Endothelial cell of umbilical vein (primary cell): ENCODE data around the gene STOX1. TPM values are rescaled to one million over a fixed set of nuclear protein-coding genes. Genes with fewer than 3 reads are reported as not detected.

Experiments
- BruUV-seq: library from RNA; stranded (reverse); fragments of 400-500 nt; replicated peaks from 2 replicates; lab custom pipeline; 2021; lab: Mats Ljungman, UMichigan
- CTCF ChIA-PET: fragments of 300-600, 350-600 bp; sonication (Branson Sonifier 250); formaldehyde crosslinking; loops from one replicate; lab custom pipeline; 2021; ENCODE audit warnings: antibody characterized with exemption, inconsistent platforms; lab: Charles Lee
- POLR2A ChIA-PET: fragments of 300-600, 350-600 bp; sonication (Branson Sonifier 250); formaldehyde crosslinking; loops from one replicate; lab custom pipeline; 2021; ENCODE audit warnings: antibody characterized with exemption, inconsistent platforms; lab: Charles Lee
- DNase-seq: peaks from one replicate; pipeline ENCODE4 v3.0.0-alpha.2; 2011; ENCODE audit warnings: low read depth, low spot score
- FAIRE-seq: peaks from 2 replicates; lab custom pipeline; 2011; peaks lifted over from hg19 to GRCh38; lab: Jason Lieb, UNC
- H2AFZ ChIP-seq: 2 replicates; pipeline ENCODE4 v1.6.0; 2012; ENCODE audit warnings: low read depth, low read length, control low read depth, inconsistent platforms
- H3K27ac ChIP-seq: 2 replicates; pipeline ENCODE4 v1.5.1; 2011; ENCODE audit warnings: low read depth, mild to moderate bottlenecking, control low read depth, low read length, moderate library complexity; ENCODE audit not compliant: insufficient read depth
- H3K27me3 ChIP-seq, 2 experiments: 2 replicates each; pipeline versions ENCODE4 v1.6.0 to v1.6.1; 2011; ENCODE audit warnings: low read length in 2 of 2, mixed read lengths in 1 of 2; ENCODE audit not compliant: control insufficient read depth in 2 of 2, insufficient read depth in 2 of 2
- H3K36me3 ChIP-seq, 2 experiments: 2 replicates in 1 of 2; 3 replicates in 1 of 2; pipeline ENCODE4 v1.5.1; 2011; ENCODE audit warnings: low read length in 2 of 2, mild to moderate bottlenecking in 1 of 2, moderate library complexity in 1 of 2; ENCODE audit not compliant: control insufficient read depth in 2 of 2, insufficient read depth in 2 of 2; ENCODE audit errors: extremely low read depth in 1 of 2
- H3K4me1 ChIP-seq: 3 replicates; pipeline ENCODE4 v1.5.1; 2011; ENCODE audit warnings: mild to moderate bottlenecking, low read length; ENCODE audit not compliant: control insufficient read depth, insufficient read depth; ENCODE audit errors: extremely low read depth
- H3K4me2 ChIP-seq: 2 replicates; pipeline ENCODE4 v1.6.1; 2011; ENCODE audit warnings: low read length, control low read depth, mixed read lengths; ENCODE audit not compliant: insufficient read depth
- H3K4me3 ChIP-seq, 3 experiments: fragments of 200-600 bp in 1 of 3; sonication (generic), shearing (Covaris generic) in 1 of 3; replicated peaks in 1 of 3; 2 replicates each; pipeline ENCODE4 v1.5.1; 2011 to 2016; ENCODE audit warnings: control low read depth in 3 of 3, low read length in 3 of 3, mild to moderate bottlenecking in 2 of 3, inconsistent platforms in 1 of 3, low read depth in 1 of 3, moderate library complexity in 1 of 3; ENCODE audit not compliant: insufficient read depth in 1 of 3
- H3K79me2 ChIP-seq: 2 replicates; pipeline ENCODE4 v1.6.0; 2012; ENCODE audit warnings: low read length, inconsistent platforms; ENCODE audit not compliant: control insufficient read depth, insufficient read depth
- H3K9ac ChIP-seq: replicated peaks from 2 replicates; pipeline ENCODE3; 2011; ENCODE audit warnings: low read length, control low read depth; ENCODE audit not compliant: insufficient read depth; ENCODE audit errors: extremely low read depth
- H3K9me1 ChIP-seq: replicated peaks from 3 replicates; pipeline ENCODE4 v1.6.0; 2011; ENCODE audit warnings: mild to moderate bottlenecking, low read length; ENCODE audit not compliant: control insufficient read depth, insufficient read depth; ENCODE audit errors: extremely low read depth
- H3K9me3 ChIP-seq: replicated peaks from 2 replicates; pipeline ENCODE4 v1.5.1; 2012; ENCODE audit warnings: low read length, inconsistent platforms; ENCODE audit not compliant: control insufficient read depth, insufficient read depth
- H4K20me1 ChIP-seq: replicated peaks from 2 replicates; pipeline ENCODE3; 2011; ENCODE audit warnings: mild to moderate bottlenecking, low read length; ENCODE audit not compliant: control insufficient read depth, insufficient read depth; ENCODE audit errors: extremely low read depth
- EZH2 ChIP-seq: IDR thresholded peaks from 2 replicates; pipeline ENCODE4 v1.6.1; 2012; ENCODE audit warnings: borderline replicate concordance, low read depth, mild to moderate bottlenecking, moderate library complexity, low read length, inconsistent platforms; ENCODE audit not compliant: severe bottlenecking
- FOS ChIP-seq: IDR thresholded peaks from 2 replicates; pipeline ENCODE4 v1.6.1; 2011; ENCODE audit warnings: mild to moderate bottlenecking, low read length, moderate library complexity, borderline replicate concordance; ENCODE audit not compliant: insufficient read depth
- GATA2 ChIP-seq: IDR thresholded peaks from 2 replicates; pipeline ENCODE4 v1.7.0; 2011; ENCODE audit warnings: low read depth, mild to moderate bottlenecking, moderate library complexity, mixed read lengths, low read length; ENCODE audit not compliant: insufficient read length, insufficient read depth
- JUN ChIP-seq: IDR thresholded peaks from 2 replicates; pipeline ENCODE4 v1.6.1; 2011; ENCODE audit warnings: borderline replicate concordance, low read depth; ENCODE audit not compliant: insufficient read length, insufficient read depth
- MYC ChIP-seq: IDR thresholded peaks from one replicate; pipeline ENCODE4 v1.6.1; 2011; ENCODE audit warnings: mild to moderate bottlenecking, low read depth, low read length
- POLR2A ChIP-seq: IDR thresholded peaks from 2 replicates; pipeline ENCODE4 v1.6.1; 2012; ENCODE audit warnings: low read depth, mild to moderate bottlenecking, control low read depth, low read length
- POLR2AphosphoS5 ChIP-seq: IDR thresholded peaks from 2 replicates; pipeline ENCODE4 v1.6.1; 2012; ENCODE audit warnings: low read depth, mild to moderate bottlenecking, control low read depth, low read length, moderate library complexity; ENCODE audit not compliant: insufficient read depth
- dilution Hi-C: fragments of 300-500 bp; cut with MboI; formaldehyde crosslinking; loops from one replicate; pipeline ENCODE4 v1.15.0; 2019; ENCODE audit warnings: low sequenced_read_pairs; ENCODE audit not compliant: extremely low pct_ligation_motif_present
- intact Hi-C: fragments of 100-400 bp; cut with micrococcal nuclease; formaldehyde crosslinking; loops from one replicate; pipeline ENCODE4 v1.10.0; 2022
- polyA plus RNA-seq, 4 experiments: library from polyadenylated mRNA; depleted of rRNA in 3 of 4; stranded (reverse) in 3 of 4; unstranded in 1 of 4; fragments of >200 nt; gene quantifications; 2 replicates each; pipeline versions ENCODE4 v1.2.1 to v1.2.3, GENCODE V29; 2011 to 2012; ENCODE audit warnings: missing spikeins in 1 of 4
- total RNA-seq: library from RNA; stranded (reverse); gene quantifications from 2 replicates; pipeline ENCODE4 v1.2.3, GENCODE V29; 2021
- TF ChIP-seq, protein P1 (sequence below): IDR thresholded peaks from 2 replicates; pipeline ENCODE4 v1.6.1; 2011; ENCODE audit not compliant: insufficient read depth, insufficient read length
- TF ChIP-seq, protein P2 (sequence below), 2 donors: IDR thresholded peaks; 1 replicate in 1 of 2; 2 replicates in 1 of 2; pipeline ENCODE4 v1.5.1; 2011; ENCODE audit warnings: low read length in 2 of 2, mild to moderate bottlenecking in 2 of 2, moderate library complexity in 2 of 2, control low read depth in 1 of 2, inconsistent platforms in 1 of 2, low read depth in 1 of 2; ENCODE audit not compliant: insufficient read depth in 1 of 2; ENCODE audit errors: extremely low read depth in 1 of 2

STOX1 gene
- total and polyA plus RNA-seq, 2 donors (not counting 3 experiments of a cell fraction or from before 2014, with no cell fraction given): 0.06 to 0.20 TPM

DNA sequence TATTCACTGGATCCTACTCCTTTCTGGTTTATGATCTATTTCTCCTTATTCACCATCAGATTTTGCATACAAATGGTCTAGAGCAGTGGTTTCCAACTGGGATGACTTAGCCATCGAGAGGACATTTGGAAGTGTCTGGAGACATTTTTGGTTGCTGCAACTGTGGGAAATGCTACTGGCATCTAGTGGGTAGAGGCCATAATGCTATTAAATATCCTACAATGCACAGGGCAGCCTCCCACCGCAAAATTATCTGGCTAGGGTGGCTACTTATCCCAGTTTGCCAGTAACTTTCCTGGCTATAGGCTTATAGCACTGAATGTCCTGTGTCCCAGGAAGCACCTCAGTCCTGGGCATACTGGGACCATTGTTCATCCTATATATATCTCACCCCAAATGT, 52.3 kb downstream of the STOX1 start:
- Histone ChIP-seq H3K9ac (no peak overlapping the region), H4K20me1 (no peaks in the 10 kb centered on the region), H3K79me2 (no peaks in the 10 kb centered on the region), H3K9me1 (no peaks in the 10 kb centered on the region), H3K27me3 (peaks cover 7 to 8% of the 10 kb centered on the region in 2 experiments), H2AFZ (no peak overlapping the region), H3K27ac (no peak overlapping the region), H3K36me3 (no peaks in the 10 kb centered on the region), H3K4me1 (no peaks in the 10 kb centered on the region), H3K9me3 (no peaks in the 10 kb centered on the region), H3K4me3 (no peak overlapping the region), H3K4me2 (no peak overlapping the region)
- TF ChIP-seq POLR2AphosphoS5 (no peak), JUN (no peak), FOS (no peak), GATA2 (no peak), POLR2A (no peak)
- TF ChIP-seq, protein P1, sequence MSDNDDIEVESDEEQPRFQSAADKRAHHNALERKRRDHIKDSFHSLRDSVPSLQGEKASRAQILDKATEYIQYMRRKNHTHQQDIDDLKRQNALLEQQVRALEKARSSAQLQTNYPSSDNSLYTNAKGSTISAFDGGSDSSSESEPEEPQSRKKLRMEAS: no peak
- ChIA-PET CTCF (interaction anchor here (1.5 kb wide), 1 partner anchor 8 kb away, joined by 5 read pairs; no protein-coding TSS in a partner anchor), POLR2A (no interaction called here)
- DNase-seq (no peak), FAIRE-seq (no peak)
- BruUV-seq: no TSS peak
- intact Hi-C loops (no loop called here), dilution Hi-C loops (no loop called here)

DNA sequence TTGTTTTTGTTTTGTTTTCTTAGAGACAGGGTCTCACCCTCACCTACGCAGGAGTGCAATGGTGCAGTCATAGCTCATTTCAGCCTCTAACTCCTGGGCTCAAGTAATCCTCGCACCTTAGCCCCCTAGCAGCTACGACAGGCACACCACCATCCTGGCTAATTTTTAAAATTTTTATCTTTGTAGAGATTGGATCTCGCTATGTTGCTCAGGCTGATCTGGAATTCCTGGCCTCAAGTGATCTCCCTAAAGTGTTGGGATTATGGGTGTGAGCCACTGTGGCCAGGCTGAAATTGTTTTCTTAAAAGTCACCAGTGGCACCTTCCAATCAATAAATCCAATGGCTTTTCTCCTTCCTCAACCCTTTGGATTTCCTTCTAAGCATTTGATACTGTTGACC, 52.9 kb downstream of the STOX1 start:
- Histone ChIP-seq H3K27me3 (peaks cover 7 to 8% of the 10 kb centered on the region in 2 experiments), H3K36me3 (no peaks in the 10 kb centered on the region), H2AFZ (no peak overlapping the region), H3K79me2 (no peaks in the 10 kb centered on the region), H3K4me3 (no peak overlapping the region), H4K20me1 (no peaks in the 10 kb centered on the region), H3K27ac (no peak overlapping the region), H3K9ac (no peak overlapping the region), H3K9me1 (no peaks in the 10 kb centered on the region), H3K4me2 (no peak overlapping the region), H3K4me1 (no peaks in the 10 kb centered on the region), H3K9me3 (no peaks in the 10 kb centered on the region)
- FAIRE-seq: no peak
- no TSS peak for BruUV-seq
- intact Hi-C loops: no loop called here
- DNase-seq: no peak
- dilution Hi-C loops: no loop called here
- no peak for TF ChIP-seq POLR2AphosphoS5
- no peak for TF ChIP-seq GATA2
- no peak for TF ChIP-seq FOS
- no peak for TF ChIP-seq EZH2
- TF ChIP-seq JUN: no peak
- no peak for TF ChIP-seq MYC
- TF ChIP-seq POLR2A: no peak
- TF ChIP-seq, protein P2, sequence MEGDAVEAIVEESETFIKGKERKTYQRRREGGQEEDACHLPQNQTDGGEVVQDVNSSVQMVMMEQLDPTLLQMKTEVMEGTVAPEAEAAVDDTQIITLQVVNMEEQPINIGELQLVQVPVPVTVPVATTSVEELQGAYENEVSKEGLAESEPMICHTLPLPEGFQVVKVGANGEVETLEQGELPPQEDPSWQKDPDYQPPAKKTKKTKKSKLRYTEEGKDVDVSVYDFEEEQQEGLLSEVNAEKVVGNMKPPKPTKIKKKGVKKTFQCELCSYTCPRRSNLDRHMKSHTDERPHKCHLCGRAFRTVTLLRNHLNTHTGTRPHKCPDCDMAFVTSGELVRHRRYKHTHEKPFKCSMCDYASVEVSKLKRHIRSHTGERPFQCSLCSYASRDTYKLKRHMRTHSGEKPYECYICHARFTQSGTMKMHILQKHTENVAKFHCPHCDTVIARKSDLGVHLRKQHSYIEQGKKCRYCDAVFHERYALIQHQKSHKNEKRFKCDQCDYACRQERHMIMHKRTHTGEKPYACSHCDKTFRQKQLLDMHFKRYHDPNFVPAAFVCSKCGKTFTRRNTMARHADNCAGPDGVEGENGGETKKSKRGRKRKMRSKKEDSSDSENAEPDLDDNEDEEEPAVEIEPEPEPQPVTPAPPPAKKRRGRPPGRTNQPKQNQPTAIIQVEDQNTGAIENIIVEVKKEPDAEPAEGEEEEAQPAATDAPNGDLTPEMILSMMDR (IDR thresholded peaks at IDR 0.05; ENCODE audit: extremely low read depth in 1 of 2, insufficient read depth in 1 of 2, low read depth in 1 of 2, low read length in 2 of 2): no peak
- TF ChIP-seq, protein P1: no peak
- CTCF ChIA-PET: interaction anchor here (1.5 kb wide), 1 partner anchor 8 kb away, joined by 5 read pairs; no protein-coding TSS in a partner anchor
- POLR2A ChIA-PET: no interaction called here
